NT2/D1 (cell line): ENCODE data around the gene CCDC174.

Experiments
- YY1 ChIP-seq: IDR thresholded peaks from 2 replicates; pipeline ENCODE4 v1.6.1; 2011; ENCODE audit not compliant: insufficient read length, insufficient read depth
- ZNF274 ChIP-seq: IDR thresholded peaks from 2 replicates; pipeline ENCODE4 v1.6.1; 2011; ENCODE audit warnings: mild to moderate bottlenecking, low read depth, low read length

DNA sequence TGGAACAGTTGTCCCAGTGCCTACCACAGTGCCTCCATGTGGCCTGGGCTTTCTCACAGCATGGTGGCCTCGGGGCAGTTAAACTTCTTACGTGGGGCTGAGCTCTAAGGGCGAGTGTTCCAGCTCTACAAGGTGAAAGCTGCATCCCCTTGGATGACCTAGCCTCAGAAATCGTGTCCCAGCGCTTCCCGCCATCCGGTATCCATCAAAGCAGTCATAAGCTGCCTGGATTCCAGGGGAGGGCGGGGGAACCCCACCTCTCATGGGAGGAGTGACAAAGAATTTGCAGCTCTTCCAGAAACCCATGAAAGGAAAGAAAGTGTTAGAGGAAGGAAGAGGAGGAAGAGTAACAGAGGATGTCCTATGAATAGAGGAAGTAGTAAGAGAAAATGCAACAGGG lies 45.8 kb upstream of the CCDC174 start:
- no peak for TF ChIP-seq ZNF274
- TF ChIP-seq YY1: no peak
